DMS153 treated with DMSO at 0.1 percent for 48 hours (cell line): Measurements from ENCODE around the gene PPP1R12A.
"Not testable (repeated sequence)": the region's sequence is repeated elsewhere in the genome, so short reads cannot be mapped to it uniquely, and the experiment has no call there.

Source experiments
- DNase-seq: peaks from one replicate; lab custom pipeline; 2025; ENCODE audit not compliant: unreplicated experiment; lab: John Stamatoyannopoulos, UW

PPP1R12A gene

GRCh38 chr12:79895804-79896203 lies 39.1 kb downstream of the PPP1R12A start:
- DNase-seq, result no peak

GRCh38 chr12:79895071-79895470 lies 39.8 kb downstream of the PPP1R12A start:
- DNase-seq, result no peak

- no peak for DNase-seq
Observed at GRCh38 chr12:79891506-79892162, 43.3 kb downstream of the PPP1R12A start.

- DNase-seq, result no peak
Observed at GRCh38 chr12:79887890-79888289, 47.0 kb downstream of the PPP1R12A start.

GRCh38 chr12:79886917-79887519 lies 47.9 kb downstream of the PPP1R12A start:
- DNase-seq, result peak; percentile 28

- DNase-seq, result no peak
Observed at GRCh38 chr12:79885911-79886490, 48.9 kb downstream of the PPP1R12A start.

GRCh38 chr12:79884401-79885006 lies 50.4 kb downstream of the PPP1R12A start:
- DNase-seq, result no peak

GRCh38 chr12:79883216-79883615 lies 51.7 kb downstream of the PPP1R12A start:
- DNase-seq, result no peak

- DNase-seq, result no peak
Observed at GRCh38 chr12:79881351-79881750, 53.5 kb downstream of the PPP1R12A start.

GRCh38 chr12:79878506-79878905 lies 56.4 kb downstream of the PPP1R12A start:
- DNase-seq, result not testable (repeated sequence)

- no peak for DNase-seq
Observed at GRCh38 chr12:79877246-79877645, 57.7 kb downstream of the PPP1R12A start.

- DNase-seq, result no peak
Observed at GRCh38 chr12:79874665-79875064, 60.2 kb downstream of the PPP1R12A start.

GRCh38 chr12:79873201-79873600 lies 61.7 kb downstream of the PPP1R12A start:
- no peak for DNase-seq

GRCh38 chr12:79871621-79872020 lies 63.3 kb downstream of the PPP1R12A start:
- DNase-seq, result no peak

GRCh38 chr12:79870916-79871315 lies 64.0 kb downstream of the PPP1R12A start:
- no peak for DNase-seq

- DNase-seq, result no peak
Observed at GRCh38 chr12:79859646-79860045, 75.3 kb downstream of the PPP1R12A start.

GRCh38 chr12:79858518-79858917 lies 76.4 kb downstream of the PPP1R12A start:
- no peak for DNase-seq

GRCh38 chr12:79857675-79858074 lies 77.2 kb downstream of the PPP1R12A start:
- no peak for DNase-seq

GRCh38 chr12:79850610-79851299 lies 84.1 kb downstream of the PPP1R12A start:
- no peak for DNase-seq

GRCh38 chr12:79848339-79848738 lies 86.6 kb downstream of the PPP1R12A start:
- DNase-seq, result peak; percentile 11

GRCh38 chr12:79847417-79847816 lies 87.5 kb downstream of the PPP1R12A start:
- no peak for DNase-seq
